IMR-90 (cell line): ENCODE measurements around the gene RRAGA.

Experiments used
- CTCF ChIP-seq: conservative IDR thresholded peaks from 2 replicates; pipeline ENCODE4 v1.5.1; 2012; ENCODE audit warnings: mild to moderate bottlenecking, low read depth, low read length, improper control_type of control experiment
- NFE2L2 ChIP-seq: fragments of 150-350 bp; IDR thresholded peaks from 2 replicates; pipeline ENCODE4 v1.6.1; 2016; ENCODE audit warnings: low read depth, mild to moderate bottlenecking, low read length
- POLR2A ChIP-seq: IDR thresholded peaks from 2 replicates; pipeline ENCODE4 v1.6.1; 2012; ENCODE audit warnings: mild to moderate bottlenecking, low read depth, low read length
- RAD21 ChIP-seq: IDR thresholded peaks from 2 replicates; pipeline ENCODE4 v1.6.1; 2012; ENCODE audit warnings: low read length, improper control_type of control experiment

- TF ChIP-seq CTCF (no peak), NFE2L2 (no peak), POLR2A (no peak), RAD21 (no peak)
These were observed 1.7 kb downstream of the RRAGA start for GRCh38 chr9:19050637-19051591.
